ENCODE data around the gene AUTS2. TPM values are rescaled to one million over a fixed set of nuclear protein-coding genes. Genes with fewer than 3 reads are reported as not detected.

The AUTS2 gene
- total RNA-seq, 1 experiment from 2014 or later, result 50.0 TPM

DNA sequence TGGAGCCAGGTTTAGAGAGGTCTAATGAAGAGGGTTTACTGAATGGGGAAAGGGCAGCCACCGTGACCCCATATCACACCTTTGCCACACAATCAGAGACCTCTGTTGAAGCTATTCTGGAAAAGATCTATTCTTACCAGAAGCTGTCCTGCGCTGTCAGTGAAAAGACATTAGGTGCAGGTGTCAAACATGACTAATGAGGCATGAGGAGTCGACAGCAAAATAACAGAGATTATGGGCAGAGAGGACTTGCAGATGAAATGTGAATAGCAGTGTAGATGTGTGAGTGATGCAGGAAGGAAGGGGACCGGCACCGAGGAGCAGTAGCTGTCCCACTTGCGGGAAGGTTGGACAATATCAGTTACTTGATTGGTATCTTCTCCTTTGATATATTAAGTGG is 906.0 kb downstream of the AUTS2 start:
- DNase-seq (ENCODE audit: low spot score) (no peak), ATAC-seq (no peak)
- Mint-ChIP-seq H3K27me3 (ENCODE audit: low read depth) (peaks cover 5% of the 10 kb centered on the region), H3K9me3 (no peaks in the 10 kb centered on the region), H3K4me1 (0 out of 2 replicates have a peak, but pooled peaks cover 3% of the 10 kb centered on the region), H3K27ac (no peak overlapping the region), H3K4me3 (no peak overlapping the region), H3K36me3 (no peaks in the 10 kb centered on the region)
- ChIA-PET CTCF (no interaction called here), POLR2A (no interaction called here)
- TF ChIP-seq ETV6 (CRISPR knock-in tag; IDR thresholded peaks at IDR 0.05) (no peak), PRDM15 (CRISPR knock-in tag; IDR thresholded peaks at IDR 0.05) (no peak), FOXP4 (CRISPR knock-in tag; IDR thresholded peaks at IDR 0.05) (no peak), ZNF263 (CRISPR knock-in tag; IDR thresholded peaks at IDR 0.05; ENCODE audit: low read depth) (no peak), RELA (CRISPR knock-in tag; IDR thresholded peaks at IDR 0.05; ENCODE audit: borderline replicate concordance) (no peak), ZNF532 (CRISPR knock-in tag; IDR thresholded peaks at IDR 0.05; ENCODE audit: borderline replicate concordance) (no peak), RORB (CRISPR knock-in tag; IDR thresholded peaks at IDR 0.05) (no peak), NFATC4 (CRISPR knock-in tag; IDR thresholded peaks at IDR 0.05) (no peak), CREB1 (CRISPR knock-in tag; IDR thresholded peaks at IDR 0.05) (no peak), CBFB (CRISPR knock-in tag; IDR thresholded peaks at IDR 0.05; ENCODE audit: low read depth) (no peak), ZNF281 (CRISPR knock-in tag; IDR thresholded peaks at IDR 0.05) (no peak), PREB (CRISPR knock-in tag; IDR thresholded peaks at IDR 0.05; ENCODE audit: borderline replicate concordance) (no peak), KAT7 (CRISPR knock-in tag; IDR thresholded peaks at IDR 0.05; ENCODE audit: borderline replicate concordance) (no peak), GTF2I (CRISPR knock-in tag; conservative IDR thresholded peaks at IDR 0.05) (no peak)
- TF ChIP-seq, protein P1, sequence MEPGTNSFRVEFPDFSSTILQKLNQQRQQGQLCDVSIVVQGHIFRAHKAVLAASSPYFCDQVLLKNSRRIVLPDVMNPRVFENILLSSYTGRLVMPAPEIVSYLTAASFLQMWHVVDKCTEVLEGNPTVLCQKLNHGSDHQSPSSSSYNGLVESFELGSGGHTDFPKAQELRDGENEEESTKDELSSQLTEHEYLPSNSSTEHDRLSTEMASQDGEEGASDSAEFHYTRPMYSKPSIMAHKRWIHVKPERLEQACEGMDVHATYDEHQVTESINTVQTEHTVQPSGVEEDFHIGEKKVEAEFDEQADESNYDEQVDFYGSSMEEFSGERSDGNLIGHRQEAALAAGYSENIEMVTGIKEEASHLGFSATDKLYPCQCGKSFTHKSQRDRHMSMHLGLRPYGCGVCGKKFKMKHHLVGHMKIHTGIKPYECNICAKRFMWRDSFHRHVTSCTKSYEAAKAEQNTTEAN (CRISPR knock-in tag; IDR thresholded peaks at IDR 0.05), result no peak
